DOHH2 (cell line): ENCODE data around the gene LYPD1.

Experiments used
- H3F3A ChIP-seq: fragments of 200-600 bp; sonication (generic), shearing (Covaris generic); 2 replicates; pipeline ENCODE4 v1.6.0; 2016; ENCODE audit warnings: antibody characterized with exemption, mild to moderate bottlenecking; ENCODE audit not compliant: control insufficient read depth, insufficient read depth
- H3K27ac ChIP-seq: fragments of 200-600 bp; sonication (generic); 2 replicates; pipeline ENCODE4 v1.5.1; 2014; ENCODE audit warnings: low read depth, mild to moderate bottlenecking, low read length, moderate library complexity
- H3K27me3 ChIP-seq: fragments of 200-600 bp; sonication (generic); 2 replicates; pipeline ENCODE4 v1.6.1; 2014; ENCODE audit warnings: mild to moderate bottlenecking, low read length, mixed read lengths; ENCODE audit not compliant: control insufficient read depth
- H3K36me3 ChIP-seq: fragments of 200-600 bp; sonication (generic); 2 replicates; pipeline ENCODE4 v1.6.1; 2014; ENCODE audit warnings: mild to moderate bottlenecking, low read length, moderate library complexity, mixed read lengths; ENCODE audit not compliant: control insufficient read depth
- H3K4me1 ChIP-seq: fragments of 200-600 bp; sonication (generic); 2 replicates; pipeline ENCODE4 v1.6.1; 2014; ENCODE audit warnings: mild to moderate bottlenecking, low read length, mixed read lengths; ENCODE audit not compliant: control insufficient read depth
- H3K4me2 ChIP-seq: fragments of 200-600 bp; sonication (generic); 2 replicates; pipeline ENCODE4 v1.6.0; 2014; ENCODE audit warnings: mild to moderate bottlenecking, low read length, moderate library complexity
- H3K4me3 ChIP-seq: fragments of 200-600 bp; sonication (generic); 2 replicates; pipeline ENCODE4 v1.5.1; 2014; ENCODE audit warnings: mild to moderate bottlenecking, low read length, mixed read lengths
- H3K79me2 ChIP-seq: fragments of 200-600 bp; sonication (generic); 2 replicates; pipeline ENCODE4 v1.6.1; 2014; ENCODE audit warnings: mild to moderate bottlenecking, low read length, mixed read lengths; ENCODE audit not compliant: control insufficient read depth
- H3K9me2 ChIP-seq: fragments of 200-600 bp; sonication (generic); replicated peaks from 2 replicates; pipeline ENCODE4 v1.6.1; 2014; ENCODE audit warnings: mild to moderate bottlenecking, low read length, mixed read lengths; ENCODE audit not compliant: control insufficient read depth
- H3K9me3 ChIP-seq: fragments of 200-600 bp; sonication (generic); 2 replicates; pipeline ENCODE4 v1.6.1; 2014; ENCODE audit warnings: antibody characterized with exemption, low read length, mixed read lengths; ENCODE audit not compliant: control insufficient read depth, insufficient read depth
- H4K20me1 ChIP-seq: fragments of 200-600 bp; sonication (generic); 2 replicates; pipeline ENCODE4 v1.6.0; 2014; ENCODE audit warnings: low read depth, mild to moderate bottlenecking, antibody characterized with exemption, low read length, moderate library complexity; ENCODE audit not compliant: control insufficient read depth, insufficient read depth
- CTCF ChIP-seq: fragments of 200-600 bp; sonication (generic); IDR thresholded peaks from one replicate; pipeline ENCODE4 v1.5.1; 2014; ENCODE audit warnings: antibody characterized with exemption, mild to moderate bottlenecking, low read depth, low read length; ENCODE audit not compliant: poor library complexity, severe bottlenecking
- EZH2phosphoT487 ChIP-seq: fragments of 200-600 bp; sonication (generic); IDR thresholded peaks from 2 replicates; pipeline ENCODE4 v1.6.1; 2017; ENCODE audit warnings: borderline replicate concordance, mild to moderate bottlenecking, antibody characterized with exemption, low read length, moderate library complexity, mixed read lengths

LYPD1 gene

GRCh38 chr2:132690664-132691303 is 20.8 kb upstream of the LYPD1 start:
- Histone ChIP-seq H3K9me2 (no peaks in the 10 kb centered on the region), H3K9me3 (no peaks in the 10 kb centered on the region), H3K27ac (no peak overlapping the region), H3K4me2 (no peak overlapping the region), H4K20me1 (no peaks in the 10 kb centered on the region), H3K4me1 (no peaks in the 10 kb centered on the region), H3K27me3 (no peaks in the 10 kb centered on the region), H3K4me3 (no peak overlapping the region), H3K79me2 (no peaks in the 10 kb centered on the region), H3F3A (no peaks in the 10 kb centered on the region), H3K36me3 (no peaks in the 10 kb centered on the region)
- no peak for TF ChIP-seq CTCF
- TF ChIP-seq EZH2phosphoT487: no peak

- H3F3A ChIP-seq: no peaks in the 10 kb centered on the region
- TF ChIP-seq EZH2phosphoT487 (no peak), CTCF (no peak)
- H4K20me1 ChIP-seq: no peaks in the 10 kb centered on the region
- no peaks in the 10 kb centered on the region for H3K27me3 ChIP-seq
- no peak overlapping the region for H3K4me3 ChIP-seq
- no peak overlapping the region for H3K27ac ChIP-seq
- H3K79me2 ChIP-seq: no peaks in the 10 kb centered on the region
- no peaks in the 10 kb centered on the region for H3K36me3 ChIP-seq
- H3K9me2 ChIP-seq: no peaks in the 10 kb centered on the region
- H3K9me3 ChIP-seq: no peaks in the 10 kb centered on the region
- H3K4me1 ChIP-seq: no peaks in the 10 kb centered on the region
- H3K4me2 ChIP-seq: no peak overlapping the region
Measured at GRCh38 chr2:132681766-132682165, 11.8 kb upstream of the LYPD1 start.

- H3F3A ChIP-seq: no peaks in the 10 kb centered on the region
Measured at GRCh38 chr2:132680544-132680943, 10.5 kb upstream of the LYPD1 start.

More at GRCh38 chr2:132680544-132680943, 10.5 kb upstream of the LYPD1 start:
- Histone ChIP-seq H3K9me3 (no peaks in the 10 kb centered on the region), H3K27ac (no peak overlapping the region), H3K27me3 (no peaks in the 10 kb centered on the region), H4K20me1 (no peaks in the 10 kb centered on the region), H3K36me3 (no peaks in the 10 kb centered on the region), H3K9me2 (no peaks in the 10 kb centered on the region), H3K4me2 (no peak overlapping the region), H3K79me2 (no peaks in the 10 kb centered on the region), H3K4me1 (no peaks in the 10 kb centered on the region), H3K4me3 (no peak overlapping the region)
- TF ChIP-seq EZH2phosphoT487 (no peak), CTCF (no peak)
